ENCODE data around the gene EPN2. TPM values are rescaled to one million over a fixed set of nuclear protein-coding genes. Genes with fewer than 3 reads are reported as not detected.

The EPN2 gene
- total and polyA plus RNA-seq, 10 of the 15 experiments (the other 5 are each of a cell fraction or from before 2014, with no cell fraction given), result 0.26 to 8.4 (median 4.7) TPM

GRCh38 chr17:19271780-19272357 lies 34.7 kb downstream of the EPN2 start:
- in situ Hi-C loops (cut with MboI) (no loop called here), intact Hi-C loops (cut with micrococcal nuclease; ENCODE audit: unreplicated experiment) (no loop called here)
- BruUV-seq (replicated peaks), result no TSS peak
- Histone ChIP-seq H3K4me1 (ENCODE audit: control insufficient read depth, insufficient read depth, low read length) (peaks cover 18% of the 10 kb centered on the region), H3K27me3 (replicated peaks in 1 of 2; ENCODE audit: control insufficient read depth in 2 of 2, insufficient read depth in 2 of 2, low read length in 1 of 2) (no peaks in the 10 kb centered on the region), H3K4me3 (no peak overlapping the region), H4K20me1 (ENCODE audit: control insufficient read depth, insufficient read depth) (no peaks in the 10 kb centered on the region), H3K4me2 (ENCODE audit: control insufficient read depth, insufficient read depth) (no peak overlapping the region), H3K27ac (ENCODE audit: control insufficient read depth, insufficient read depth) (no peak overlapping the region), H3K9me3 (replicated peaks; ENCODE audit: control insufficient read depth, insufficient read depth, low read length) (no peaks in the 10 kb centered on the region), H2AFZ (ENCODE audit: control insufficient read depth, low read depth, low read length) (no peak overlapping the region), H3K9ac (ENCODE audit: control insufficient read depth, insufficient read depth, low read length) (no peak overlapping the region), H3K36me3 (ENCODE audit: control insufficient read depth in 2 of 2, insufficient read depth in 2 of 2, low read length in 1 of 2) (no peaks in the 10 kb centered on the region), H3K79me2 (ENCODE audit: control insufficient read depth, insufficient read depth, low read length) (no peaks in the 10 kb centered on the region)
- no peak for ATAC-seq
- ChIA-PET CTCF (interaction anchor here (0.6 kb wide), 1 partner anchor 26 kb away, joined by 4 read pairs; no protein-coding TSS in a partner anchor), RAD21 (ENCODE audit: unreplicated experiment) (interaction anchor here (1.1 kb wide), 1 partner anchor 8 kb away, joined by 3 read pairs; no protein-coding TSS in a partner anchor), SMC1A (ENCODE audit: uncharacterized antibody, unreplicated experiment) (interaction anchor here (1.0 to 2.2 kb wide), 3 partner anchors 13 to 34 kb away, joined by 3 to 11 read pairs (median 4); no protein-coding TSS in a partner anchor), POLR2A (interaction anchor here (0.7 kb wide), 1 partner anchor 45 kb away, joined by 3 read pairs; no protein-coding TSS in a partner anchor)
- DNase-seq (ENCODE audit: low read depth, low spot score), result no peak
- WGBS (ENCODE audit: insufficient coverage, insufficient replicate concordance, low lambda C conversion rate, missing lambda C conversion rate), result 75% methylated on average over 10 of the region's 10 CpGs
- FAIRE-seq, result no peak
- TF ChIP-seq SMAD1 (IDR thresholded peaks at IDR 0.05; ENCODE audit: low read depth, partially characterized antibody), result no peak
- TF ChIP-seq, protein P1, sequence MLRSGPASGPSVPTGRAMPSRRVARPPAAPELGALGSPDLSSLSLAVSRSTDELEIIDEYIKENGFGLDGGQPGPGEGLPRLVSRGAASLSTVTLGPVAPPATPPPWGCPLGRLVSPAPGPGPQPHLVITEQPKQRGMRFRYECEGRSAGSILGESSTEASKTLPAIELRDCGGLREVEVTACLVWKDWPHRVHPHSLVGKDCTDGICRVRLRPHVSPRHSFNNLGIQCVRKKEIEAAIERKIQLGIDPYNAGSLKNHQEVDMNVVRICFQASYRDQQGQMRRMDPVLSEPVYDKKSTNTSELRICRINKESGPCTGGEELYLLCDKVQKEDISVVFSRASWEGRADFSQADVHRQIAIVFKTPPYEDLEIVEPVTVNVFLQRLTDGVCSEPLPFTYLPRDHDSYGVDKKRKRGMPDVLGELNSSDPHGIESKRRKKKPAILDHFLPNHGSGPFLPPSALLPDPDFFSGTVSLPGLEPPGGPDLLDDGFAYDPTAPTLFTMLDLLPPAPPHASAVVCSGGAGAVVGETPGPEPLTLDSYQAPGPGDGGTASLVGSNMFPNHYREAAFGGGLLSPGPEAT (IDR thresholded peaks at IDR 0.05; ENCODE audit: low read depth), result no peak
- no peak for TF ChIP-seq MYC (IDR thresholded peaks at IDR 0.05; ENCODE audit: insufficient read depth, insufficient read length, insufficient replicate concordance, low read length, severe bottlenecking)
- TF ChIP-seq PAX5 (IDR thresholded peaks at IDR 0.05; ENCODE audit: borderline replicate concordance, low read depth, low read length), result no peak
- no peak for TF ChIP-seq IKZF1 (conservative IDR thresholded peaks at IDR 0.05)
- no peak for TF ChIP-seq POLR2A (IDR thresholded peaks at IDR 0.05; ENCODE audit: low read depth, low read length)
- TF ChIP-seq MTA3 (IDR thresholded peaks at IDR 0.05; ENCODE audit: borderline replicate concordance, low read length), result no peak
- no peak for TF ChIP-seq SREBF1 (IDR thresholded peaks at IDR 0.05; ENCODE audit: low read length)
- TF ChIP-seq JUND (IDR thresholded peaks at IDR 0.05; ENCODE audit: low read depth, low read length), result no peak
- TF ChIP-seq, protein P2, sequence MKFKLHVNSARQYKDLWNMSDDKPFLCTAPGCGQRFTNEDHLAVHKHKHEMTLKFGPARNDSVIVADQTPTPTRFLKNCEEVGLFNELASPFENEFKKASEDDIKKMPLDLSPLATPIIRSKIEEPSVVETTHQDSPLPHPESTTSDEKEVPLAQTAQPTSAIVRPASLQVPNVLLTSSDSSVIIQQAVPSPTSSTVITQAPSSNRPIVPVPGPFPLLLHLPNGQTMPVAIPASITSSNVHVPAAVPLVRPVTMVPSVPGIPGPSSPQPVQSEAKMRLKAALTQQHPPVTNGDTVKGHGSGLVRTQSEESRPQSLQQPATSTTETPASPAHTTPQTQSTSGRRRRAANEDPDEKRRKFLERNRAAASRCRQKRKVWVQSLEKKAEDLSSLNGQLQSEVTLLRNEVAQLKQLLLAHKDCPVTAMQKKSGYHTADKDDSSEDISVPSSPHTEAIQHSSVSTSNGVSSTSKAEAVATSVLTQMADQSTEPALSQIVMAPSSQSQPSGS (IDR thresholded peaks at IDR 0.05; ENCODE audit: low read length), result no peak
- no peak for TF ChIP-seq PKNOX1 (IDR thresholded peaks at IDR 0.05)
- TF ChIP-seq ASH2L (IDR thresholded peaks at IDR 0.05; ENCODE audit: borderline replicate concordance, low read depth), result no peak
- TF ChIP-seq E2F4 (IDR thresholded peaks at IDR 0.05; ENCODE audit: low read depth, low read length), result no peak
- no peak for TF ChIP-seq FOXK2 (IDR thresholded peaks at IDR 0.05)
- no peak for TF ChIP-seq HDAC6 (IDR thresholded peaks at IDR 0.05; ENCODE audit: unreplicated experiment)
- TF ChIP-seq, protein P3, sequence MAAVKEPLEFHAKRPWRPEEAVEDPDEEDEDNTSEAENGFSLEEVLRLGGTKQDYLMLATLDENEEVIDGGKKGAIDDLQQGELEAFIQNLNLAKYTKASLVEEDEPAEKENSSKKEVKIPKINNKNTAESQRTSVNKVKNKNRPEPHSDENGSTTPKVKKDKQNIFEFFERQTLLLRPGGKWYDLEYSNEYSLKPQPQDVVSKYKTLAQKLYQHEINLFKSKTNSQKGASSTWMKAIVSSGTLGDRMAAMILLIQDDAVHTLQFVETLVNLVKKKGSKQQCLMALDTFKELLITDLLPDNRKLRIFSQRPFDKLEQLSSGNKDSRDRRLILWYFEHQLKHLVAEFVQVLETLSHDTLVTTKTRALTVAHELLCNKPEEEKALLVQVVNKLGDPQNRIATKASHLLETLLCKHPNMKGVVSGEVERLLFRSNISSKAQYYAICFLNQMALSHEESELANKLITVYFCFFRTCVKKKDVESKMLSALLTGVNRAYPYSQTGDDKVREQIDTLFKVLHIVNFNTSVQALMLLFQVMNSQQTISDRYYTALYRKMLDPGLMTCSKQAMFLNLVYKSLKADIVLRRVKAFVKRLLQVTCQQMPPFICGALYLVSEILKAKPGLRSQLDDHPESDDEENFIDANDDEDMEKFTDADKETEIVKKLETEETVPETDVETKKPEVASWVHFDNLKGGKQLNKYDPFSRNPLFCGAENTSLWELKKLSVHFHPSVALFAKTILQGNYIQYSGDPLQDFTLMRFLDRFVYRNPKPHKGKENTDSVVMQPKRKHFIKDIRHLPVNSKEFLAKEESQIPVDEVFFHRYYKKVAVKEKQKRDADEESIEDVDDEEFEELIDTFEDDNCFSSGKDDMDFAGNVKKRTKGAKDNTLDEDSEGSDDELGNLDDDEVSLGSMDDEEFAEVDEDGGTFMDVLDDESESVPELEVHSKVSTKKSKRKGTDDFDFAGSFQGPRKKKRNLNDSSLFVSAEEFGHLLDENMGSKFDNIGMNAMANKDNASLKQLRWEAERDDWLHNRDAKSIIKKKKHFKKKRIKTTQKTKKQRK (IDR thresholded peaks at IDR 0.05; ENCODE audit: low read depth, low read length), result no peak

Data from GM12878 (cell line).